SK-N-MC (cell line): ENCODE results near the gene PITPNC1.

Experiments used
- EZH2 ChIP-seq: fragments of 200-600 bp; sonication (generic); IDR thresholded peaks from one replicate; pipeline ENCODE4 v1.6.1; 2017; ENCODE audit warnings: antibody characterized with exemption
- FOXP2 ChIP-seq: optimal IDR thresholded peaks from 2 replicates; pipeline ENCODE3; 2011; ENCODE audit warnings: mild to moderate bottlenecking, moderate library complexity; ENCODE audit not compliant: insufficient read depth; ENCODE audit errors: extremely low read length, control extremely low read depth
- POLR2AphosphoS5 ChIP-seq: IDR thresholded peaks from 2 replicates; pipeline ENCODE4 v1.6.1; 2012; ENCODE audit warnings: mild to moderate bottlenecking, low read depth, low read length, borderline replicate concordance

GRCh38 chr17:67682196-67682595 lies 305.1 kb downstream of the PITPNC1 start:
- no peak for TF ChIP-seq POLR2AphosphoS5
- no peak for TF ChIP-seq EZH2
- TF ChIP-seq FOXP2 = no peak
